T-helper 1 cell treated with Interleukin-12 subunit alpha and Interleukin-12 subunit beta and Interleukin-4 antibody, amounts not matched to agents 30 μg/mL and 1 μg/mL, for 36 hours (primary cell): ENCODE data around the gene SCYGR3.
"Not testable (repeated sequence)": the region's sequence is repeated elsewhere in the genome, so short reads cannot be mapped to it uniquely, and the experiment has no call there.

Experiments used
- H3K27ac Mint-ChIP-seq: one replicate; pipeline ENCODE4 v1.8.0; 2021; ENCODE audit warnings: mild to moderate bottlenecking, mixed read lengths
- H3K27me3 Mint-ChIP-seq: one replicate; pipeline ENCODE4 v1.8.0; 2021; ENCODE audit warnings: low read depth, mixed read lengths
- H3K36me3 Mint-ChIP-seq: one replicate; pipeline ENCODE4 v1.8.0; 2021; ENCODE audit warnings: low read depth, mixed read lengths
- H3K4me1 Mint-ChIP-seq: one replicate; pipeline ENCODE4 v1.8.0; 2021; ENCODE audit warnings: low read depth, mixed read lengths
- H3K4me3 Mint-ChIP-seq: one replicate; pipeline ENCODE4 v1.8.0; 2021; ENCODE audit warnings: mild to moderate bottlenecking, moderate library complexity, mixed read lengths
- H3K9me3 Mint-ChIP-seq: one replicate; pipeline ENCODE4 v1.8.0; 2021; ENCODE audit warnings: mixed read lengths

The SCYGR3 gene

DNA sequence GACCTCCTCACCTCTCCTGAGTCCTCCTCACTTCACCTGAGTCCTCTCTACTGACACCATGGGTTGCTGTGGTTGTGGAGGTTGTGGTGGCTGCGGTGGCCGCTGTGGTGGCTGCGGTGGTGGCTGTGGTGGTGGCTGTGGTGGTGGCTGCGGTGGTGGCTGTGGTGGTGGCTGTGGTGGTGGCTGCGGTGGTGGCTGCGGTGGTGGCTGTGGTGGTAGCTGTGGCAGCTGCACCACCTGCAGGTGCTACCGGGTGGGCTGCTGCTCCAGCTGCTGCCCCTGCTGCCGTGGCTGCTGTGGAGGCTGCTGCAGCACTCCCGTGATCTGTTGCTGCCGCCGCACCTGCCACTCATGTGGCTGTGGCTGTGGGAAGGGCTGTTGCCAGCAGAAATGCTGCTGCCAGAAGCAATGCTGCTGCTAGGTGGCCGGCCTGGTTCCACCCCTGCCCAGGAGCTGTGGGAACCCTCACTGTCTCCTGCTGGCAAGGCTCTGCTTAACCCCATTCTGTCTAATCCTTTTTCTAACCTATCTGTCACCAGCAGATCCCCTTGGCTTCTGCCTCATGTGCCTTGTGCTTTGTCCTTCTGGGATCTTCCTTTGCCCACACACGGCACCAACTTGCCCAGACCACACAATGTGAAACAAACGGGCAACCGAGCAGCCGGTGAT is 15.7 kb downstream of the SCYGR3 start, which contains the start of gene SCYGR2:
Gene SCYGR2 (plus strand): TSS at position 59 of the 669 bp plus-strand sequence. CDS start 0 bp downstream, at position 59.
- not testable (repeated sequence) for H3K27ac Mint-ChIP-seq, H3K4me3 Mint-ChIP-seq, H3K36me3 Mint-ChIP-seq, H3K4me1 Mint-ChIP-seq, H3K9me3 Mint-ChIP-seq
- H3K27me3 Mint-ChIP-seq, result peaks cover 23% of the 10 kb centered on the region

- Mint-ChIP-seq H3K9me3 (no peaks in the 10 kb centered on the region), H3K36me3 (no peaks in the 10 kb centered on the region), H3K27ac (no peak overlapping the region), H3K27me3 (peaks cover 26% of the 10 kb centered on the region), H3K4me1 (peaks cover 4% of the 10 kb centered on the region), H3K4me3 (no peak overlapping the region)
Measured at GRCh38 chr2:227597998-227598397, 16.6 kb downstream of the SCYGR3 start.

DNA sequence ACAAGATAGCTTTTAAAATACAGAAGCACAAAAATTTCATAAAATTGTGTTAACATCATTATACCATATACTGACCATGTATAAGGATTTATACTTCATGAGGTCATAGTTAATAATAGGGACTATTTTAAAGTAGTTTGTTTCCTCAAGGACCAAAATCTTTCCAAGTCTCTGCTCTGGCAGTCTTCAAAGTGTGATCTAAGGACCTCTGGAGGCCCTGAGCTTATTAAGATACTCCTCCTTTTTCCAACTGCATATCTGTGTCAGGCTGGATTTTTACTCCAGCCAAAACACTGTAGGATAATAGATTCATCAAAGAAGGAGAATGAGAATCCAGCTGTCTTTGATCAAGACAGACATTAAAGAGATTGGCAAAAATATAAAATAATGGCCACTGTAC is 17.6 kb downstream of the SCYGR3 start:
- H3K27ac Mint-ChIP-seq, result no peak overlapping the region
- no peaks in the 10 kb centered on the region for H3K36me3 Mint-ChIP-seq
- H3K27me3 Mint-ChIP-seq, result peaks cover 26% of the 10 kb centered on the region
- H3K4me3 Mint-ChIP-seq, result no peak overlapping the region
- no peaks in the 10 kb centered on the region for H3K9me3 Mint-ChIP-seq
- peaks cover 8% of the 10 kb centered on the region for H3K4me1 Mint-ChIP-seq

GRCh38 chr2:227595797-227596196 is 18.8 kb downstream of the SCYGR3 start:
- Mint-ChIP-seq H3K4me1 (peaks cover 8% of the 10 kb centered on the region), H3K27me3 (peaks cover 26% of the 10 kb centered on the region), H3K4me3 (no peak overlapping the region), H3K9me3 (no peaks in the 10 kb centered on the region), H3K36me3 (no peaks in the 10 kb centered on the region), H3K27ac (no peak overlapping the region)

DNA sequence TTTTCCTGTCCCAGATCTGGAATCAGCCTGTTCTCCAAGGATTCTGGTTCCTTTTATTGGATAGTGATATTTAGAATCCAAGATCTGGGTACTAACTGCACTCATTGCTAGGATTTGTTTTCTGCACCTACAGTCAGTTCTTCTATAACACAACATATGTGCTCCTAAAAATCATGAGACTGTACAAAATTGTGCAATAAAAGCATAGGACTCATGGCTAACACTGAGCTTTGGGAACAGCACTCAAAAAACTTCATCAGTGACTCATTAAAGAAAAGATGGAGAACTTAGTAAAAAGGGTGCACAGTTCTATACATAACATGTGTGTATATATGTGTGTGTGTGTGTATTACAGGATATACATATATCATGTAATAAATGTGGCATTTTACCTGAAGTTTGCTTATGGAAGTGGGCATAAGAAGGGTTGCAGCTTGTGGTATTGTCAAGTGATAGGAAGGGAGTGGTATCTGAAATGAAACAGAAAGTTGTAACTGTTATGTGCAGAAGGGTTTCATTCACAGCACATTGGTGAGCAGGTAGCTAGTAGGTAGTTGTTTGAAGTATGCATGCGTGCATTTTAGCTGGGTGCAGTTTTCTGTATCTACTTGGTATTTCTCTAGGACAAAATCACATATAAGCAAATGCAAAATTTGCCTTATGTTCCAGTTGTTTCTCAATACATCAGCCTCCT is 21.8 kb downstream of the SCYGR3 start:
- Mint-ChIP-seq H3K4me1 (peaks cover 8% of the 10 kb centered on the region), H3K9me3 (no peaks in the 10 kb centered on the region), H3K36me3 (no peaks in the 10 kb centered on the region), H3K27ac (no peak overlapping the region), H3K27me3 (peaks cover 22% of the 10 kb centered on the region), H3K4me3 (no peak overlapping the region)

- peaks cover 1% of the 10 kb centered on the region for H3K36me3 Mint-ChIP-seq
- no peaks in the 10 kb centered on the region for H3K4me1 Mint-ChIP-seq
- H3K27ac Mint-ChIP-seq, result no peak overlapping the region
- peaks cover 11% of the 10 kb centered on the region for H3K9me3 Mint-ChIP-seq
- no peak overlapping the region for H3K4me3 Mint-ChIP-seq
- H3K27me3 Mint-ChIP-seq, result peaks cover 20% of the 10 kb centered on the region
Measured at GRCh38 chr2:227582369-227582768, 32.3 kb downstream of the SCYGR3 start.

DNA sequence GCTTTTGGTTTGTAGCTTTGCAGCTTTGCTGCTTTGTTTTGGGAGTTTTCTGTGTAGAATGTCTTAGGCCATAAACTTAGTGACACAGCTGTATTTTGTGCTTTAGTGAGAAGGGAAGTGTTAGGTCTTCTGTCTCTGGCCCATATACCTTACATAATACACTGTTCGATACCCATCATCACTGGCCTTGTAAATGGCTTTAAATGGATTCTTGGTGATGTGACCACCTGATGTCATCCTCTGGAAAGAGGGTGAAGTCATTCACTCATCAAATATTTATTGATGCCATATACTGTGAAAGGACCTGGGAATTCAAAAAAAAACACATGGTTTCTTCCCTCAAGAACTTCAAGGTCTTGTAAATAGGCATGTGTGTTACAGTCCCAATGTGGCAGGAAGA is 34.8 kb downstream of the SCYGR3 start:
- Mint-ChIP-seq H3K27ac (no peak overlapping the region), H3K4me3 (no peak overlapping the region), H3K9me3 (peaks cover 11% of the 10 kb centered on the region), H3K36me3 (peaks cover 1% of the 10 kb centered on the region), H3K27me3 (peaks cover 20% of the 10 kb centered on the region), H3K4me1 (no peaks in the 10 kb centered on the region)

DNA sequence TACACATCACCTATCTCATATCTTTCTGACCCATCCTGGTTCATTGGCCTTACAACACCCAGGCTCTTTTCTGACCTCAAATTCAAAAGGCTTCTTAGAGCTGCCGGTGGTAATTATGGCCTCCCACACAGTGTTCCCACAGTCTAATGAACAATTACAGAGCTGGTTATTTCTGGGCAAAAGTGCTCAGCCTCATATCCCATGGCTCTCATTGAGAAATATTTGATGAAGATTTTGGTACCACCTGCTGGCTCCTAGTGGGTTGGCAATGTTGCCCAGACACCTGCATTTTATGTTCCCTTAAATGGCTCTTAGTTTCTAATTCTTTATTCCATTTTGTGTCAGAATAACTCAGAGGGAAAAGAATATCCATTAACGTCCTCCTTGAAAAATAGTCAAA is 36.0 kb downstream of the SCYGR3 start:
- Mint-ChIP-seq H3K27ac (no peak overlapping the region), H3K4me3 (no peak overlapping the region), H3K36me3 (peaks cover 1% of the 10 kb centered on the region)

GRCh38 chr2:227577555-227577954 is 37.1 kb downstream of the SCYGR3 start:
- no peaks in the 10 kb centered on the region for H3K4me1 Mint-ChIP-seq
- H3K27me3 Mint-ChIP-seq, result peaks cover 20% of the 10 kb centered on the region
- no peak overlapping the region for H3K27ac Mint-ChIP-seq
- peaks cover 7% of the 10 kb centered on the region for H3K9me3 Mint-ChIP-seq
- H3K36me3 Mint-ChIP-seq, result peaks cover 1% of the 10 kb centered on the region
- no peak overlapping the region for H3K4me3 Mint-ChIP-seq

More for the DNA sequence above, 36.0 kb downstream of the SCYGR3 start:
- Mint-ChIP-seq H3K4me1 (no peaks in the 10 kb centered on the region), H3K27me3 (peaks cover 20% of the 10 kb centered on the region), H3K9me3 (peaks cover 11% of the 10 kb centered on the region)

GRCh38 chr2:227576812-227577211 is 37.8 kb downstream of the SCYGR3 start:
- Mint-ChIP-seq H3K4me3 (no peak overlapping the region), H3K36me3 (no peaks in the 10 kb centered on the region), H3K9me3 (no peaks in the 10 kb centered on the region), H3K27ac (no peak overlapping the region), H3K4me1 (no peaks in the 10 kb centered on the region), H3K27me3 (peaks cover 20% of the 10 kb centered on the region)

GRCh38 chr2:227576110-227576509 is 38.5 kb downstream of the SCYGR3 start:
- no peaks in the 10 kb centered on the region for H3K4me1 Mint-ChIP-seq
- H3K9me3 Mint-ChIP-seq, result no peaks in the 10 kb centered on the region
- no peak overlapping the region for H3K27ac Mint-ChIP-seq
- H3K4me3 Mint-ChIP-seq, result no peak overlapping the region
- peaks cover 16% of the 10 kb centered on the region for H3K27me3 Mint-ChIP-seq
- H3K36me3 Mint-ChIP-seq, result no peaks in the 10 kb centered on the region

DNA sequence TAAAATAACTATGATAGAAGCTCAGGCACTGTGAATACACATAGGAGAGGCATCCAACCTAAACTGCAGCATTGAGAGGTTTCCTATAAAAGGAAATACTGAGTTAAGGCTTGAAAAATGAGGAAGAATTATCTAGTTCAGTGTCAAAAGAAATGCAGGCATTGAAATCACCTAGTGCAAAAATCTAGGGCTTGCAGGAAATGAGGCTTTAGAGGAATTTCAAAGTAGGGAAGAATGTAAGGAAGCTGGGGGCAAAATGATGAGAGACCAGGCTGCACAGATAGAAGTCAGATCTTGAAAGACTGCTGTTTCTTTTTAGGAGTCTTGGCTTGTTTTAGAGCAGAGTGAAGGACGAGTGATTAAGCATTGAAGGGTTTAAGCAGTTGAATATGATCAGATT is 44.0 kb downstream of the SCYGR3 start:
- Mint-ChIP-seq H3K4me3 (no peak overlapping the region), H3K36me3 (no peaks in the 10 kb centered on the region), H3K27me3 (no peaks in the 10 kb centered on the region), H3K27ac (no peak overlapping the region), H3K9me3 (no peaks in the 10 kb centered on the region), H3K4me1 (no peaks in the 10 kb centered on the region)

DNA sequence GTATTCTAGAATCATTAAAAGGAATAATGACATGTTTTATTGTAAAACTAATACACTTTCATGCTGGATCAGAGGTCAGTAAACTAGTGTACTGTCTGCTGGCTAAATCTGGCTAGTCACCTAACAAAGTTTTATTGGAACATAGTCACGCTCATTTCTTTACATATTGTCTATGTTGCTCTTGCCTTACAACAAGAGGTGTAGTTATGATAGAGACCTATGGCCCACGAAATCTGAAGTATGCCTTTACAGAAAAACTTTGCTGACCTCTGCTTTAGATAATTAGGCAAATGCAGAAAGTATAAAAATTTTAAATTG is 45.8 kb downstream of the SCYGR3 start:
- no peaks in the 10 kb centered on the region for H3K27me3 Mint-ChIP-seq
- H3K36me3 Mint-ChIP-seq, result peaks cover 2% of the 10 kb centered on the region
- H3K27ac Mint-ChIP-seq, result no peak overlapping the region
- no peak overlapping the region for H3K4me3 Mint-ChIP-seq
- no peaks in the 10 kb centered on the region for H3K9me3 Mint-ChIP-seq
- H3K4me1 Mint-ChIP-seq, result peaks cover 1% of the 10 kb centered on the region

DNA sequence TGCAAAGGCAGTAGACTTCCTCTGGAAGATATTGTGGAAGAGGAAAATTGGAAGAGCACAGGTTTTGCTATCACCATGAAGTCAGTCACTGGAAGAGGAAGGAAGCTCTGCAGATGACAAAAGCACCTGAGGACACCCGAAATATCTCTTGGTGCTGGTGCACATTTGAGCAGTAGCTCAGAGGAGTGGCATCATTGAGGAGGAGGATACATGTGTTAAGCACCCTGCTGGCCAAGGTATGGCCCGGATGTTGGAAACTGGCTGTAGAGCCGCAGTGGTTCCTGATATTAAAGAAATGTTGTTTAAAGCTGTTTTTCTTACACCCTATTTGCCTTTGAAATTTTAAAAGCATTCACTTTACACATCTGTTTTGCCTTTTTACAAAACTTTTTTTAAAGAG is 48.6 kb downstream of the SCYGR3 start:
- Mint-ChIP-seq H3K4me3 (no peak overlapping the region), H3K27ac (no peak overlapping the region), H3K36me3 (peaks cover 2% of the 10 kb centered on the region), H3K9me3 (no peaks in the 10 kb centered on the region), H3K27me3 (no peaks in the 10 kb centered on the region), H3K4me1 (peaks cover 1% of the 10 kb centered on the region)

DNA sequence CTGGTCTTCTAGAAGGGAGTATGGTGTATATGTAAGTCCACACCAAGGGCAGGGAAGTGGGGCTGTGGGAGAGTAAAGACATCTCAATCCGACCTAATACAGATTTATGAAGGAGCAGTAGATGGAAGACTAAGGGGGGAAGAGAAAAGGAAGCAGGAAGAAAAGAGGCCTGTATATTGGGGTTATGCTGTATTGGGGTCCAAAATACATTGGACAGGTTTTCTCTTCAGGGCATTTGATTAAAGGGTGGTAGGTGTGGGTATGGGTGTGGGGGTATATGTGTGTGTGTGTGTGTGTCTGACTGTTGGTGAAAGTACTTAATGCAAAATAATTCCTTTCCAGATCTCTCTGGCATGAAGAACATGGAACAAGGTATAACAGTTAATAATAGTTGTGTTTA is 49.6 kb downstream of the SCYGR3 start:
- no peak overlapping the region for H3K27ac Mint-ChIP-seq
- H3K36me3 Mint-ChIP-seq, result peaks cover 2% of the 10 kb centered on the region
- H3K4me1 Mint-ChIP-seq, result peaks cover 1% of the 10 kb centered on the region
- no peaks in the 10 kb centered on the region for H3K9me3 Mint-ChIP-seq
- H3K4me3 Mint-ChIP-seq, result no peak overlapping the region
- H3K27me3 Mint-ChIP-seq, result no peaks in the 10 kb centered on the region
